Heart right ventricle (tissue), 16 donors: Measurements from ENCODE around the gene UBE2S. TPM values are rescaled to one million over a fixed set of nuclear protein-coding genes. Genes with fewer than 3 reads are reported as not detected.
A peak's percentile ranks its signal among the peaks of the same experiment; 100 is the strongest.

ENCODE experiments used
- ATAC-seq, 8 donors: fragments of 200-7000 bp; cut with Tn5 transposase; one replicate each; pipeline ENCODE4 v1.9.1; 2020; ENCODE audit warnings: mild to moderate bottlenecking in 8 of 8, moderate library complexity in 8 of 8, moderate number of reproducible peaks in 1 of 8
- DNase-seq, 2 donors: peaks; one replicate each; pipeline ENCODE4 v3.0.0-alpha.2; 2020
- H3K27ac ChIP-seq, 10 donors: fragments of 200-600 bp; sonication (generic) in 2 of 10; one replicate each; pipeline versions ENCODE4 v1.5.0 to v1.8.0; 2020 to 2022; ENCODE audit warnings: mild to moderate bottlenecking in 3 of 10
- H3K27me3 ChIP-seq, 7 donors: fragments of 200-600 bp; one replicate each; pipeline ENCODE4 v1.8.0; 2021 to 2022; ENCODE audit warnings: mild to moderate bottlenecking in 2 of 7
- H3K36me3 ChIP-seq, 9 donors: fragments of 200-600 bp; sonication (generic) in 1 of 9; one replicate each; pipeline versions ENCODE4 v1.5.0 to v1.8.0; 2020 to 2022; ENCODE audit warnings: mild to moderate bottlenecking in 2 of 9
- H3K4me1 ChIP-seq, 9 donors: fragments of 200-600 bp; sonication (generic) in 1 of 9; one replicate each; pipeline versions ENCODE4 v1.5.0 to v1.8.0; 2020 to 2022; ENCODE audit warnings: mild to moderate bottlenecking in 4 of 9
- H3K4me3 ChIP-seq, 10 donors: fragments of 200-600 bp; sonication (generic) in 2 of 10; one replicate each; pipeline versions ENCODE4 v1.5.0 to v1.8.0; 2020 to 2022; ENCODE audit warnings: mild to moderate bottlenecking in 7 of 10, moderate library complexity in 2 of 10
- H3K9me3 ChIP-seq, 11 donors: fragments of 200-600 bp in 10 of 11; sonication (generic) in 2 of 11; one replicate each; pipeline versions ENCODE4 v1.5.0 to v1.8.0; 2013 to 2022; ENCODE audit warnings: mild to moderate bottlenecking in 2 of 11, control low read depth in 1 of 11, moderate library complexity in 1 of 11
- CTCF ChIP-seq, 9 donors: fragments of 200-600 bp; sonication (generic) in 2 of 9; IDR thresholded peaks; one replicate each; pipeline versions ENCODE4 v1.5.0 to v1.8.0; 2021 to 2022; ENCODE audit warnings: antibody characterized with exemption in 9 of 9, mild to moderate bottlenecking in 5 of 9, moderate library complexity in 1 of 9
- WGBS, 2 donors: extraction: QIAGEN DNeasy Blood & Tissue Kit; methylation state at CpG; one replicate each; pipeline ENCODE4 v1.1.7; 2013; ENCODE audit warnings: inconsistent platforms in 1 of 2; 5-methylcytosine and 5-hydroxymethylcytosine counted together
- intact Hi-C, 10 donors: fragments of 100-400 bp; cut with DNase I; formaldehyde crosslinking; loops; one replicate each; pipeline versions ENCODE4 v1.11.1 to v1.14.2; 2022
- polyA plus RNA-seq, 2 donors: library from polyadenylated mRNA; stranded (reverse); fragments of 200-250 nt; gene quantifications; one replicate each; pipeline ENCODE4 v1.2.3, GENCODE V29; 2013
- total RNA-seq, 10 donors: library from RNA; stranded (reverse); fragmentation: NEBNext Ultra II Directional in 3 of 10; extraction: Animal tissue kit (Norgen Biotek cat#: 25700) in 3 of 10; gene quantifications; one replicate each; pipeline versions ENCODE4 v1.2.1 to v1.2.4, GENCODE V29; 2021 to 2023
- donor health status: Arrhythmogenic right ventricular cardiomyopathy.
- donor health status: ischemic (EF 13 %, LVEDD 7.1; RV severe dilation, severe dysfunction).
- donor health status: healthy with polysubstance abuse.
- donor health status: DM: no; HTN: yes; CAD: no.
- donor health status: DM: no; HTN: no; CAD: no.
- donor health status: ischemic (EF 25% LVEDD 6.9; RV normal size, moderate dysfunction).
- donor health status: ischemic (EF 25% LVEDD 5.7; RV mildly dilated, moderate dysfunction).
- donor health status: healthy.
- donor health status: DM: yes; HTN: yes; CAD: no.
- donor health status: Ischemic cardiomyopathy.
- donor health status: ischemic (EF 35%, LVEDD 5.7; RV mildly dilated, moderate dysfunction).
- donor health status: nonischemic (EF 11% LVEDD 7.7; RV severe dilation, severe dysfunction).
- donor health status: DM: yes; HTN: yes; CAD: no.
- donor health status: PGD.
- donor health status: ischemic (EF 29% LVEDD 5.4; RV normal size, mild dysfunction).
- donor health status: nonischemic (EF 23%, LVEDD 6.1; RV moderate dilation, normal function).

Gene UBE2S
- total and polyA plus RNA-seq, 12 donors = 8.0 to 42.1 (median 28.9) TPM

- H3K4me3 ChIP-seq = no peak overlapping the region
- no peak overlapping the region for H3K27ac ChIP-seq
- no peak for TF ChIP-seq CTCF (IDR thresholded peaks at IDR 0.05)
- H3K4me1 ChIP-seq = peaks cover 0 to 20% (median 4%) of the 10 kb centered on the region in 9 donors
- 74 to 77% methylated on average over 5 of the region's 5 CpGs for WGBS, 2 donors
- DNase-seq (no peak), ATAC-seq (no peak)
- no peaks in the 10 kb centered on the region for H3K36me3 ChIP-seq
- H3K9me3 ChIP-seq = no peaks in the 10 kb centered on the region
- peaks cover 26 to 81% (median 70%) of the 10 kb centered on the region in 7 donors for H3K27me3 ChIP-seq
- intact Hi-C loops = no loop called here
Observed at GRCh38 chr19:55439052-55439451, 31.5 kb upstream of the UBE2S start.

- H3K27me3 ChIP-seq = peaks cover 41 to 81% (median 73%) of the 10 kb centered on the region in 7 donors
- no peak overlapping the region for H3K27ac ChIP-seq
- intact Hi-C loops = no loop called here
- H3K4me1 ChIP-seq = peaks cover 0 to 20% (median 4%) of the 10 kb centered on the region in 9 donors
- 2 to 3% methylated on average over 17 of the region's 17 CpGs for WGBS, 2 donors
- H3K36me3 ChIP-seq = no peaks in the 10 kb centered on the region
- peak; percentile 50 to 90 (median 80) for ATAC-seq
- no peak overlapping the region for H3K4me3 ChIP-seq
- no peak for TF ChIP-seq CTCF (IDR thresholded peaks at IDR 0.05)
- DNase-seq = peak; percentile 49 to 53
- no peaks in the 10 kb centered on the region for H3K9me3 ChIP-seq
Observed at GRCh38 chr19:55437410-55437809, 29.8 kb upstream of the UBE2S start.

GRCh38 chr19:55436847-55437246 lies 29.3 kb upstream of the UBE2S start:
- Histone ChIP-seq H3K4me1 (peaks cover 0 to 18% (median 1%) of the 10 kb centered on the region in 9 donors), H3K4me3 (no peak overlapping the region), H3K27ac (no peak overlapping the region), H3K36me3 (no peaks in the 10 kb centered on the region), H3K9me3 (no peaks in the 10 kb centered on the region), H3K27me3 (peaks cover 41 to 81% (median 73%) of the 10 kb centered on the region in 7 donors)
- no peak for TF ChIP-seq CTCF (IDR thresholded peaks at IDR 0.05)
- DNase-seq (no peak), ATAC-seq (no peak)
- intact Hi-C loops = no loop called here
- WGBS, 2 donors = 37 to 45% methylated on average over 8 of the region's 8 CpGs

- Histone ChIP-seq H3K27me3 (peaks cover 33 to 79% (median 73%) of the 10 kb centered on the region in 7 donors), H3K4me1 (no peaks in the 10 kb centered on the region), H3K36me3 (no peaks in the 10 kb centered on the region), H3K9me3 (no peaks in the 10 kb centered on the region), H3K27ac (no peak overlapping the region), H3K4me3 (no peak overlapping the region)
- no peak for TF ChIP-seq CTCF (IDR thresholded peaks at IDR 0.05)
- WGBS, 2 donors = 80 to 96% methylated on average over 4 of the region's 4 CpGs
- no peak for ATAC-seq
- intact Hi-C loops = no loop called here
- no peak for DNase-seq
Observed at GRCh38 chr19:55435020-55435419, 27.4 kb upstream of the UBE2S start.
